MCF 10A (cell line): ENCODE data around the gene DUSP8. TPM values are rescaled to one million over a fixed set of nuclear protein-coding genes. Genes with fewer than 3 reads are reported as not detected.

Experiments used
- BruUV-seq: library from RNA; stranded (reverse); fragments of 400-500 nt; replicated peaks from 2 replicates; lab custom pipeline; 2021; lab: Mats Ljungman, UMichigan
- CTCF ChIA-PET: fragments of 300-600 bp; sonication (Branson Sonifier 250); formaldehyde crosslinking; extraction: SDS; loops from one replicate; lab custom pipeline; 2021; ENCODE audit warnings: antibody characterized with exemption, inconsistent platforms; lab: Yijun Ruan, JAX
- POLR2A ChIA-PET: fragments of 300-600, 350-650 bp; sonication (Branson Sonifier 250); formaldehyde crosslinking; extraction: SDS; loops from one replicate; lab custom pipeline; 2020; ENCODE audit warnings: antibody characterized with exemption, inconsistent platforms; lab: Yijun Ruan, JAX
- DNase-seq: peaks from one replicate; pipeline ENCODE4 v3.0.0-alpha.2; 2018; ENCODE audit not compliant: unreplicated experiment
- H3K27ac Mint-ChIP-seq: one replicate; pipeline ENCODE4 v1.8.0; 2022; ENCODE audit warnings: mild to moderate bottlenecking, low read depth, mixed read lengths; ENCODE audit not compliant: unreplicated experiment
- H3K27me3 Mint-ChIP-seq: one replicate; pipeline ENCODE4 v1.8.0; 2022; ENCODE audit warnings: mixed read lengths; ENCODE audit not compliant: insufficient read depth, unreplicated experiment
- H3K36me3 Mint-ChIP-seq: one replicate; pipeline ENCODE4 v1.8.0; 2022; ENCODE audit warnings: mild to moderate bottlenecking, moderate library complexity, mixed read lengths; ENCODE audit not compliant: insufficient read depth, unreplicated experiment
- H3K4me1 Mint-ChIP-seq: one replicate; pipeline ENCODE4 v1.8.0; 2022; ENCODE audit warnings: mixed read lengths; ENCODE audit not compliant: insufficient read depth, unreplicated experiment
- H3K4me3 Mint-ChIP-seq: one replicate; pipeline ENCODE4 v1.8.0; 2022; ENCODE audit warnings: mild to moderate bottlenecking, moderate library complexity, mixed read lengths; ENCODE audit not compliant: unreplicated experiment
- H3K9me3 Mint-ChIP-seq: one replicate; pipeline ENCODE4 v1.8.0; 2022; ENCODE audit warnings: mixed read lengths; ENCODE audit not compliant: unreplicated experiment
- intact Hi-C: fragments of 100-400 bp; cut with micrococcal nuclease; formaldehyde crosslinking; loops from 2 replicates; pipeline ENCODE4 v1.14.1; 2022
- total RNA-seq: library from RNA; stranded (reverse); gene quantifications from 2 replicates; pipeline ENCODE4 v1.2.3, GENCODE V29; 2022
- TF ChIP-seq, protein P1 (sequence below): fragments of 200-600 bp; IDR thresholded peaks from one replicate; pipeline ENCODE4 v1.8.0; 2022; ENCODE audit warnings: antibody characterized with exemption, mild to moderate bottlenecking; ENCODE audit not compliant: unreplicated experiment

The DUSP8 gene
- total RNA-seq, 1 experiment from 2014 or later: 17.6 TPM

DNA sequence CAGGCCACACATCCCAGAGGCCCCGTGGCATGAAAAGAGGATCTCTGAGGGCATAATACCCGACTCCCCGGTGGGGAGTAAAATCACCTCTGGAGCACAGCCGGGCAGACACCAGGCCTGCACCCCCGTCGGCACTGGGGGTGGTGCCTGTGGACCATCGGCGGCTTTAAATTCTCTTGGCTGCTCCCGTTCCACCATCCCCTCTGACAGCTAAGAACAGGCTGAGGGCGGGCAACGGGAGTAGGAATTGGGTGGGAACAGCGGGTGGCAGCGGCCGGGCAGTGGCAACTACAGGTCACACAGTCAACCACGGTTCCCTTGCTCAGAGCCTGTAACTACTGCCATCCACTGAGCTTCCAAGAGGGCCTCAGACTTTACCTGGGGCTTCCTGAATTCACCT is 45.3 kb downstream of the DUSP8 start:
- no peaks in the 10 kb centered on the region for H3K9me3 Mint-ChIP-seq
- ChIA-PET POLR2A (no interaction called here), CTCF (interaction anchor here (2.2 kb wide), 1 partner anchor 12 kb away, joined by 10 read pairs; no protein-coding TSS in a partner anchor)
- intact Hi-C loops: no loop called here
- no TSS peak for BruUV-seq
- no peak overlapping the region for H3K27ac Mint-ChIP-seq
- TF ChIP-seq, protein P1, sequence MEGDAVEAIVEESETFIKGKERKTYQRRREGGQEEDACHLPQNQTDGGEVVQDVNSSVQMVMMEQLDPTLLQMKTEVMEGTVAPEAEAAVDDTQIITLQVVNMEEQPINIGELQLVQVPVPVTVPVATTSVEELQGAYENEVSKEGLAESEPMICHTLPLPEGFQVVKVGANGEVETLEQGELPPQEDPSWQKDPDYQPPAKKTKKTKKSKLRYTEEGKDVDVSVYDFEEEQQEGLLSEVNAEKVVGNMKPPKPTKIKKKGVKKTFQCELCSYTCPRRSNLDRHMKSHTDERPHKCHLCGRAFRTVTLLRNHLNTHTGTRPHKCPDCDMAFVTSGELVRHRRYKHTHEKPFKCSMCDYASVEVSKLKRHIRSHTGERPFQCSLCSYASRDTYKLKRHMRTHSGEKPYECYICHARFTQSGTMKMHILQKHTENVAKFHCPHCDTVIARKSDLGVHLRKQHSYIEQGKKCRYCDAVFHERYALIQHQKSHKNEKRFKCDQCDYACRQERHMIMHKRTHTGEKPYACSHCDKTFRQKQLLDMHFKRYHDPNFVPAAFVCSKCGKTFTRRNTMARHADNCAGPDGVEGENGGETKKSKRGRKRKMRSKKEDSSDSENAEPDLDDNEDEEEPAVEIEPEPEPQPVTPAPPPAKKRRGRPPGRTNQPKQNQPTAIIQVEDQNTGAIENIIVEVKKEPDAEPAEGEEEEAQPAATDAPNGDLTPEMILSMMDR: no peak
- peaks cover 7% of the 10 kb centered on the region for H3K4me1 Mint-ChIP-seq
- peaks cover 6% of the 10 kb centered on the region for H3K36me3 Mint-ChIP-seq
- H3K4me3 Mint-ChIP-seq: no peak overlapping the region
- no peak for DNase-seq
- no peaks in the 10 kb centered on the region for H3K27me3 Mint-ChIP-seq

- intact Hi-C loops: no loop called here
These were observed 48.3 kb downstream of the DUSP8 start for GRCh38 chr11:1523779-1524178.

GRCh38 chr11:1523077-1523476 is 49.0 kb downstream of the DUSP8 start:
- Mint-ChIP-seq H3K36me3 (peaks cover 5% of the 10 kb centered on the region), H3K4me3 (no peak overlapping the region), H3K4me1 (no peaks in the 10 kb centered on the region), H3K27ac (no peak overlapping the region), H3K27me3 (no peaks in the 10 kb centered on the region), H3K9me3 (no peaks in the 10 kb centered on the region)
- CTCF ChIA-PET: interaction anchor here (0.5 to 0.6 kb wide), 2 partner anchors 77 to 203 kb away, joined by 3 read pairs; no protein-coding TSS in a partner anchor
- intact Hi-C loops: no loop called here
- TF ChIP-seq, protein P1: no peak
- POLR2A ChIA-PET: interaction anchor here (1.7 kb wide), 1 partner anchor 9 kb away, joined by 5 read pairs; no protein-coding TSS in a partner anchor
- no TSS peak for BruUV-seq
- no peak for DNase-seq

More at GRCh38 chr11:1523779-1524178, 48.3 kb downstream of the DUSP8 start:
- TF ChIP-seq, protein P1: no peak
- Mint-ChIP-seq H3K4me1 (no peaks in the 10 kb centered on the region), H3K4me3 (no peak overlapping the region), H3K27ac (no peak overlapping the region), H3K9me3 (no peaks in the 10 kb centered on the region), H3K36me3 (peaks cover 5% of the 10 kb centered on the region), H3K27me3 (no peaks in the 10 kb centered on the region)
- no TSS peak for BruUV-seq
- ChIA-PET POLR2A (interaction anchor here (1.7 kb wide), 1 partner anchor 9 kb away, joined by 5 read pairs; no protein-coding TSS in a partner anchor), CTCF (interaction anchor here (0.6 kb wide), 2 partner anchors 78 to 116 kb away, joined by 3 read pairs; no protein-coding TSS in a partner anchor)
- no peak for DNase-seq

GRCh38 chr11:1522081-1522424 is 50.0 kb downstream of the DUSP8 start:
- Mint-ChIP-seq H3K27me3 (no peaks in the 10 kb centered on the region), H3K4me1 (peaks cover 8% of the 10 kb centered on the region), H3K9me3 (no peaks in the 10 kb centered on the region), H3K27ac (no peak overlapping the region), H3K4me3 (no peak overlapping the region), H3K36me3 (peaks cover 5% of the 10 kb centered on the region)
- TF ChIP-seq, protein P1: no peak
- CTCF ChIA-PET: interaction anchor here (0.7 kb wide), 1 partner anchor 10 kb away, joined by 3 read pairs; no protein-coding TSS in a partner anchor
- intact Hi-C loops: no loop called here
- DNase-seq: no peak
- POLR2A ChIA-PET: no interaction called here
- no TSS peak for BruUV-seq
